Adrenal gland (tissue), 5 donors: ENCODE data around the gene PANK1.
"Not testable (repeated sequence)": the region's sequence is repeated elsewhere in the genome, so short reads cannot be mapped to it uniquely, and the experiment has no call there.

Experiments
- POLR2A ChIP-seq, 2 donors: fragments of 450-650 bp; IDR thresholded peaks; one replicate each; pipeline ENCODE4 v1.6.1; 2017; ENCODE audit warnings: antibody characterized with exemption in 2 of 2, mild to moderate bottlenecking in 2 of 2, moderate library complexity in 1 of 2
- TF ChIP-seq, protein P1 (sequence below), 6 experiments: fragments of 450-650 bp in 4 of 6; fragments of 200-600 bp in 2 of 6; sonication (generic) in 1 of 6; IDR thresholded peaks; 1 replicate in 5 of 6; 2 replicates in 1 of 6; pipeline versions ENCODE4 v1.5.1 to v1.8.0; 2016 to 2021; ENCODE audit warnings: antibody characterized with exemption in 6 of 6, mild to moderate bottlenecking in 2 of 6, moderate library complexity in 1 of 6
- donor health status: DM: no; HTN: no; CAD: no.

DNA sequence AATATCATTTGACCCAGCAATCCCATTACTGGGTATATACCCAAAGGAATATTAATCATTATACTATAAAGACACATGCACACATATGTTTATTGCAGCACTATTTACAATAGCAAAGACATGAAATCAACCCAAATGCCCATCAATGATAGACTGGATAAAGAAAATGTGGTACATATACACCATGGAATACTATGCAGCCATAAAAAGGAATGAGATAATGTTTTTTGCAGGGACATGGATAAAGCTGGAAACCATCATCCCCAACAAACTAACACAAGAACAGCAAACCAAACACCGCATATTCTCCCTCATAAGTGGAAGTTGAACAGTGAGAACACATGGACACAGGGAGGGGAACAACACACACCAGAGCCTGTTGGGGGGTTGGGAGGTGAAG lies 98.4 kb downstream of the PANK1 start:
- TF ChIP-seq, protein P1, sequence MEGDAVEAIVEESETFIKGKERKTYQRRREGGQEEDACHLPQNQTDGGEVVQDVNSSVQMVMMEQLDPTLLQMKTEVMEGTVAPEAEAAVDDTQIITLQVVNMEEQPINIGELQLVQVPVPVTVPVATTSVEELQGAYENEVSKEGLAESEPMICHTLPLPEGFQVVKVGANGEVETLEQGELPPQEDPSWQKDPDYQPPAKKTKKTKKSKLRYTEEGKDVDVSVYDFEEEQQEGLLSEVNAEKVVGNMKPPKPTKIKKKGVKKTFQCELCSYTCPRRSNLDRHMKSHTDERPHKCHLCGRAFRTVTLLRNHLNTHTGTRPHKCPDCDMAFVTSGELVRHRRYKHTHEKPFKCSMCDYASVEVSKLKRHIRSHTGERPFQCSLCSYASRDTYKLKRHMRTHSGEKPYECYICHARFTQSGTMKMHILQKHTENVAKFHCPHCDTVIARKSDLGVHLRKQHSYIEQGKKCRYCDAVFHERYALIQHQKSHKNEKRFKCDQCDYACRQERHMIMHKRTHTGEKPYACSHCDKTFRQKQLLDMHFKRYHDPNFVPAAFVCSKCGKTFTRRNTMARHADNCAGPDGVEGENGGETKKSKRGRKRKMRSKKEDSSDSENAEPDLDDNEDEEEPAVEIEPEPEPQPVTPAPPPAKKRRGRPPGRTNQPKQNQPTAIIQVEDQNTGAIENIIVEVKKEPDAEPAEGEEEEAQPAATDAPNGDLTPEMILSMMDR (IDR thresholded peaks at IDR 0.05): not testable (repeated sequence)
- not testable (repeated sequence) for TF ChIP-seq POLR2A (IDR thresholded peaks at IDR 0.05)
